ENCODE measurements around the gene GAK. TPM values are rescaled to one million over a fixed set of nuclear protein-coding genes. Genes with fewer than 3 reads are reported as not detected.

Gene GAK
- polyA plus RNA-seq, 2 donors, result 82.3 to 147 TPM

- Histone ChIP-seq H3K9me3 (ENCODE audit: control insufficient read depth in 2 of 2, insufficient read depth in 1 of 2, low read depth in 1 of 2, low read length in 1 of 2) (no peaks in the 10 kb centered on the region), H3K4me3 (ENCODE audit: low read depth in 1 of 2, low read length in 2 of 2) (no peak overlapping the region), H3K27ac (ENCODE audit: low read depth in 2 of 2, low read length in 1 of 2) (no peak overlapping the region), H3K36me3 (ENCODE audit: control insufficient read depth in 2 of 2, insufficient read depth in 2 of 2, low read length in 1 of 2) (peaks cover 14 to 68% of the 10 kb centered on the region in 2 donors), H3K4me1 (ENCODE audit: control insufficient read depth in 2 of 2, insufficient read depth in 2 of 2, low read length in 1 of 2) (peaks cover 0 to 2% of the 10 kb centered on the region in 2 donors), H3K27me3 (ENCODE audit: control insufficient read depth in 1 of 2, insufficient read depth in 2 of 2, low read length in 2 of 2) (no peaks in the 10 kb centered on the region)
- WGBS, 2 donors, result 90 to 93% methylated on average over 25 of the region's 25 CpGs
Observed at GRCh38 chr4:877502-877901, 54.6 kb downstream of the GAK start.

GRCh38 chr4:876780-877179 is 55.3 kb downstream of the GAK start:
- Histone ChIP-seq H3K27ac (ENCODE audit: low read depth in 2 of 2, low read length in 1 of 2) (no peak overlapping the region), H3K4me3 (ENCODE audit: low read depth in 1 of 2, low read length in 2 of 2) (no peak overlapping the region), H3K27me3 (ENCODE audit: control insufficient read depth in 1 of 2, insufficient read depth in 2 of 2, low read length in 2 of 2) (no peaks in the 10 kb centered on the region), H3K9me3 (ENCODE audit: control insufficient read depth in 2 of 2, insufficient read depth in 1 of 2, low read depth in 1 of 2, low read length in 1 of 2) (no peaks in the 10 kb centered on the region), H3K4me1 (ENCODE audit: control insufficient read depth in 2 of 2, insufficient read depth in 2 of 2, low read length in 1 of 2) (peaks cover 0 to 2% of the 10 kb centered on the region in 2 donors), H3K36me3 (ENCODE audit: control insufficient read depth in 2 of 2, insufficient read depth in 2 of 2, low read length in 1 of 2) (peaks cover 18 to 67% of the 10 kb centered on the region in 2 donors)
- 93 to 97% methylated on average over 24 of the region's 24 CpGs for WGBS, 2 donors

- Histone ChIP-seq H3K4me3 (ENCODE audit: low read depth in 1 of 2, low read length in 2 of 2) (no peak overlapping the region), H3K27ac (ENCODE audit: low read depth in 2 of 2, low read length in 1 of 2) (no peak overlapping the region), H3K9me3 (ENCODE audit: control insufficient read depth in 2 of 2, insufficient read depth in 1 of 2, low read depth in 1 of 2, low read length in 1 of 2) (no peaks in the 10 kb centered on the region), H3K27me3 (ENCODE audit: control insufficient read depth in 1 of 2, insufficient read depth in 2 of 2, low read length in 2 of 2) (no peaks in the 10 kb centered on the region), H3K36me3 (ENCODE audit: control insufficient read depth in 2 of 2, insufficient read depth in 2 of 2, low read length in 1 of 2) (peaks cover 15 to 61% of the 10 kb centered on the region in 2 donors), H3K4me1 (ENCODE audit: control insufficient read depth in 2 of 2, insufficient read depth in 2 of 2, low read length in 1 of 2) (peaks cover 0 to 2% of the 10 kb centered on the region in 2 donors)
- WGBS, 2 donors, result 85 to 89% methylated on average over 26 of the region's 26 CpGs
Observed at GRCh38 chr4:875818-876423, 56.2 kb downstream of the GAK start.

- Histone ChIP-seq H3K9me3 (ENCODE audit: control insufficient read depth in 2 of 2, insufficient read depth in 1 of 2, low read depth in 1 of 2, low read length in 1 of 2) (no peaks in the 10 kb centered on the region), H3K4me1 (ENCODE audit: control insufficient read depth in 2 of 2, insufficient read depth in 2 of 2, low read length in 1 of 2) (peaks cover 0 to 2% of the 10 kb centered on the region in 2 donors), H3K27me3 (ENCODE audit: control insufficient read depth in 1 of 2, insufficient read depth in 2 of 2, low read length in 2 of 2) (no peaks in the 10 kb centered on the region), H3K27ac (ENCODE audit: low read depth in 2 of 2, low read length in 1 of 2) (no peak overlapping the region), H3K4me3 (ENCODE audit: low read depth in 1 of 2, low read length in 2 of 2) (no peak overlapping the region), H3K36me3 (ENCODE audit: control insufficient read depth in 2 of 2, insufficient read depth in 2 of 2, low read length in 1 of 2) (peaks cover 15 to 60% of the 10 kb centered on the region in 2 donors)
- 85 to 90% methylated on average over 17 of the region's 17 CpGs for WGBS, 2 donors
Observed at GRCh38 chr4:874971-875817, 56.9 kb downstream of the GAK start.

GRCh38 chr4:874056-874455 is 58.1 kb downstream of the GAK start:
- peaks cover 0 to 2% of the 10 kb centered on the region in 2 donors for H3K4me1 ChIP-seq (ENCODE audit: control insufficient read depth in 2 of 2, insufficient read depth in 2 of 2, low read length in 1 of 2)
- H3K36me3 ChIP-seq (ENCODE audit: control insufficient read depth in 2 of 2, insufficient read depth in 2 of 2, low read length in 1 of 2), result peaks cover 15 to 64% of the 10 kb centered on the region in 2 donors
- no peaks in the 10 kb centered on the region for H3K27me3 ChIP-seq (ENCODE audit: control insufficient read depth in 1 of 2, insufficient read depth in 2 of 2, low read length in 2 of 2)
- WGBS, 2 donors, result 85 to 86% methylated on average over 9 of the region's 9 CpGs
- no peak overlapping the region for H3K4me3 ChIP-seq (ENCODE audit: low read depth in 1 of 2, low read length in 2 of 2)
- no peak overlapping the region for H3K27ac ChIP-seq (ENCODE audit: low read depth in 2 of 2, low read length in 1 of 2)
- peaks cover 0 to 4% of the 10 kb centered on the region in 2 donors for H3K9me3 ChIP-seq (ENCODE audit: control insufficient read depth in 2 of 2, insufficient read depth in 1 of 2, low read depth in 1 of 2, low read length in 1 of 2)

- H3K27me3 ChIP-seq (ENCODE audit: control insufficient read depth in 1 of 2, insufficient read depth in 2 of 2, low read length in 2 of 2), result no peaks in the 10 kb centered on the region
- H3K4me3 ChIP-seq (ENCODE audit: low read depth in 1 of 2, low read length in 2 of 2), result no peak overlapping the region
- H3K27ac ChIP-seq (ENCODE audit: low read depth in 2 of 2, low read length in 1 of 2), result no peak overlapping the region
- peaks cover 12 to 71% of the 10 kb centered on the region in 2 donors for H3K36me3 ChIP-seq (ENCODE audit: control insufficient read depth in 2 of 2, insufficient read depth in 2 of 2, low read length in 1 of 2)
- H3K4me1 ChIP-seq (ENCODE audit: control insufficient read depth in 2 of 2, insufficient read depth in 2 of 2, low read length in 1 of 2), result no peaks in the 10 kb centered on the region
- H3K9me3 ChIP-seq (ENCODE audit: control insufficient read depth in 2 of 2, insufficient read depth in 1 of 2, low read depth in 1 of 2, low read length in 1 of 2), result peaks cover 0 to 9% of the 10 kb centered on the region in 2 donors
- WGBS, 2 donors, result 94 to 96% methylated on average over 43 of the region's 43 CpGs
Observed at GRCh38 chr4:872241-872981, 59.7 kb downstream of the GAK start.

- Histone ChIP-seq H3K9me3 (ENCODE audit: control insufficient read depth in 2 of 2, insufficient read depth in 1 of 2, low read depth in 1 of 2, low read length in 1 of 2) (peaks cover 0 to 9% of the 10 kb centered on the region in 2 donors), H3K4me1 (ENCODE audit: control insufficient read depth in 2 of 2, insufficient read depth in 2 of 2, low read length in 1 of 2) (no peaks in the 10 kb centered on the region), H3K4me3 (ENCODE audit: low read depth in 1 of 2, low read length in 2 of 2) (no peak overlapping the region), H3K27ac (ENCODE audit: low read depth in 2 of 2, low read length in 1 of 2) (no peak overlapping the region), H3K36me3 (ENCODE audit: control insufficient read depth in 2 of 2, insufficient read depth in 2 of 2, low read length in 1 of 2) (peaks cover 9 to 71% of the 10 kb centered on the region in 2 donors), H3K27me3 (ENCODE audit: control insufficient read depth in 1 of 2, insufficient read depth in 2 of 2, low read length in 2 of 2) (no peaks in the 10 kb centered on the region)
- 93 to 96% methylated on average over 8 to 9 of the region's 9 CpGs for WGBS, 2 donors
Observed at GRCh38 chr4:871484-871883, 60.6 kb downstream of the GAK start.

GRCh38 chr4:870951-871350 is 61.2 kb downstream of the GAK start:
- no peak overlapping the region for H3K27ac ChIP-seq (ENCODE audit: low read depth in 2 of 2, low read length in 1 of 2)
- H3K36me3 ChIP-seq (ENCODE audit: control insufficient read depth in 2 of 2, insufficient read depth in 2 of 2, low read length in 1 of 2), result peaks cover 7 to 71% of the 10 kb centered on the region in 2 donors
- 91 to 95% methylated on average over 15 to 20 of the region's 20 CpGs for WGBS, 2 donors
- H3K27me3 ChIP-seq (ENCODE audit: control insufficient read depth in 1 of 2, insufficient read depth in 2 of 2, low read length in 2 of 2), result no peaks in the 10 kb centered on the region
- H3K4me3 ChIP-seq (ENCODE audit: low read depth in 1 of 2, low read length in 2 of 2), result no peak overlapping the region
- no peaks in the 10 kb centered on the region for H3K4me1 ChIP-seq (ENCODE audit: control insufficient read depth in 2 of 2, insufficient read depth in 2 of 2, low read length in 1 of 2)
- peaks cover 0 to 9% of the 10 kb centered on the region in 2 donors for H3K9me3 ChIP-seq (ENCODE audit: control insufficient read depth in 2 of 2, insufficient read depth in 1 of 2, low read depth in 1 of 2, low read length in 1 of 2)

GRCh38 chr4:869776-870175 is 62.3 kb downstream of the GAK start:
- H3K4me3 ChIP-seq (ENCODE audit: low read depth in 1 of 2, low read length in 2 of 2), result no peak overlapping the region
- no peaks in the 10 kb centered on the region for H3K27me3 ChIP-seq (ENCODE audit: control insufficient read depth in 1 of 2, insufficient read depth in 2 of 2, low read length in 2 of 2)
- WGBS, 2 donors, result 97% methylated on average over 15 of the region's 15 CpGs
- H3K36me3 ChIP-seq (ENCODE audit: control insufficient read depth in 2 of 2, insufficient read depth in 2 of 2, low read length in 1 of 2), result peaks cover 16 to 76% of the 10 kb centered on the region in 2 donors
- no peak overlapping the region for H3K27ac ChIP-seq (ENCODE audit: low read depth in 2 of 2, low read length in 1 of 2)
- H3K4me1 ChIP-seq (ENCODE audit: control insufficient read depth in 2 of 2, insufficient read depth in 2 of 2, low read length in 1 of 2), result no peaks in the 10 kb centered on the region
- H3K9me3 ChIP-seq (ENCODE audit: control insufficient read depth in 2 of 2, insufficient read depth in 1 of 2, low read depth in 1 of 2, low read length in 1 of 2), result peaks cover 0 to 9% of the 10 kb centered on the region in 2 donors
